NOMO-1 treated with DMSO at 0.1 percent for 48 hours (cell line): ENCODE data around the gene POLG2.
"Not testable (repeated sequence)": the region's sequence is repeated elsewhere in the genome, so short reads cannot be mapped to it uniquely, and the experiment has no call there.

Experiments
- DNase-seq: peaks from one replicate; lab custom pipeline; 2025; ENCODE audit not compliant: unreplicated experiment; lab: John Stamatoyannopoulos, UW

Gene POLG2

DNA sequence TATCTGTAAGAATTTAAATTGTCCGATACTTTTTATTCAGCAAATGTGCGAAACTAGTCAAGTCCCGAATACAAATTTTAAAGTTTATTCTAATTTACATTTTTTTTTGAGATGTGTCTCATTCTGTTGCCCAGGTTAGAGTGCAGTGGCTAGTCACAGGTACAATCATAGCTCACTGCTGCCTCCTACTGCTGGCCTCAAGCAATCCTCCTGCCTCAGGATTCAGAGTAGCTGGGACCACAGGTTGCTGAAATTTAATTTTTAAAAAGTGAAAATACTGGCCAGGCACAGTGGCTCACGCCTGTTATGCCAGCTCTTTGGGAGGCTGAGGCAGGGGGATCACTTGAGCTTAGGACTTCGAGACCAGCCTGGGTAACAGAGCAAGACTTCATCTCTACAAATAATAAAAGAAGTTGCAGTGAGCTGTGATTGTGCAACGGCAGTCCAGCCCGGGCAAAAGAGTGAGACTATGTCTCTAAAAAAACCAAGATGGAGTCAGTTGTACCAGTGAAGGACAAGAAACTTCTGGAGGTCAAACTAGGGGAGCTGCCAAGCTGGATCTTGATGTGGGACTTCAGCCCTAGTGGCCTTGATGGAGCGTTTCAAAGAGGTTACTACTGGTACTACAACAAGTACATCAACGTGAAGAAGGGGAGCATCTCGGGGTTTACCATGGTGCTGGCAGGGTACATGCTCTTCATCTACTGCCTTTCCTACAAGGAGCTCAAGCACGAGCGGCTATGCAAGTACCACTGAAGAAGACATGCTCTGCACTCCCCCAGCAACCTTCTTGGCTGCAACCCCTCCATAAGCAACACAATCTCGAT lies 5.6 kb downstream of the POLG2 start:
- peak; percentile 50 for DNase-seq

DNA sequence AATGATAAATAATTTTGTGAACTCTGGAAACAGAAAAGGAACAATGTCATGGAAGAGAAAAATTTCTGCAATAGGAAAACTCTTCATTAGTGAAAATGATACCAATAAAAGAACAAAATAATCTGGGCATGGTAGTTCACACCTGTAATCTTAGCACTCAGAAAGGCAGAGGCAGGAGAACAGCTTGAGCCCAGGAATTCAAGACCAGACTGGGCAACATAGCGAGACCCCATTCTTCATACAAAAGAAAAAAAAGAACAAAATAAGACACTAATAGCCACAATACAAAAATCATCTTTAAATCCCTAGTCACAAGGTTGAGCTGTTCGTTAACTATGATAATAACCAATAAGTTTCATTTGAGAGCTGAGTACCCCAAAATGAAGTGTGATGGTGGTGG lies 8.6 kb downstream of the POLG2 start:
- DNase-seq: no peak

DNA sequence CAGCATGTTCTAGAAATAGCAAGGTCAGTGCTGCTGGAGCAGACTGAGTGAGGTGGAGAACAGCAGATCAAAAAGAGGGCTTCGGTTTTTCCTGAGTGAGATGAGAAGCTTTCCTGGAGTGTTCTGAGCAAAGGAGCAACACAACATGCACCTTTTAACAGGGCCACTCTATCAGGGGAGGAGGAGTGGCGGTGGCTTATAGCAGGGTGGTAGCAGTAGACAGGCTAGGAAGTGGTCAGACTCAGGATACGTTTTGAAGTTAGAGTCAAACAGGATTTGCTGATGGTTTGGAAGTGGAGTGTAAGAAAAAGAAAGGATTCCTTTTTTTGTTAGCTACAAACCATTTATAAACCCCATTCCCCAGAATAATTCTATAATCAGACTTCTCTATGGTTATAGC lies 12.5 kb downstream of the POLG2 start:
- DNase-seq: no peak

DNA sequence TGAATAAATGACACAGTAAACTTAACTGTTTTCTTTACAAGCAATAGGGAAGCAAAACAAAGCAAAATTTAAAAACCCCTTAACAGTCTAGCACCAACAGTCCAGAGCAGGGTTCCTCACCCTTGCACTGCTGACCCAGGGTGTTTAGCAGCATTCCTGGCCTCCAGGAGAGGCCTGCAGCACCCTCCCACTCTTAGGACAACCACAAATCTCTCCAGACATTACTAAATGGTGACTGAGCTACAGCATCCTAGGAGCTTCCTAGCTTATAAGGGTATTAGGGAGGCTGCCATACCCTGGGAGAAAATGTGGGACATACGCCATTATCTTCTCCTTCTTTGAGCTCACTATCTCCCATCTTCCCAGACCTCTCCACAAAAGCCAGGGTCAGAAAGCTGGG lies 15.9 kb downstream of the POLG2 start:
- DNase-seq: no peak

DNA sequence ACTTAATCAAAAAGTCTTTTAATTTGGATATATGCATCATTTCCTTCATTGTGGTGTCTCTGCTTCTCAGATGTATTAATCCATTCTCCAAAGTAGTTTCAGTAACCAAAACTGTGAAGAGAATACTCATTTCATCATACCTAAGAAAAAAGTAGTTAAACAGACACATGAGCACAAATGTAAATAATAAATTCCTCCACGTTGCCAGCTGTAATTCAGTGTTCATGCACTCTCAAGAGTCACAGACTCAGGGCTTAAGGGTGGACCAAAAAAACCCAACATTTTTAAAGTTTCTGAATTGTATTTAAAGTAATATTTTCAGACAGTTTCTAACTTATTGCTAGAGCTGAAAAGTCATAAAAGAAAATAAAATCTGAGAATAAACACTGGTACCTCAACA lies 19.0 kb downstream of the POLG2 start:
- DNase-seq: no peak

DNA sequence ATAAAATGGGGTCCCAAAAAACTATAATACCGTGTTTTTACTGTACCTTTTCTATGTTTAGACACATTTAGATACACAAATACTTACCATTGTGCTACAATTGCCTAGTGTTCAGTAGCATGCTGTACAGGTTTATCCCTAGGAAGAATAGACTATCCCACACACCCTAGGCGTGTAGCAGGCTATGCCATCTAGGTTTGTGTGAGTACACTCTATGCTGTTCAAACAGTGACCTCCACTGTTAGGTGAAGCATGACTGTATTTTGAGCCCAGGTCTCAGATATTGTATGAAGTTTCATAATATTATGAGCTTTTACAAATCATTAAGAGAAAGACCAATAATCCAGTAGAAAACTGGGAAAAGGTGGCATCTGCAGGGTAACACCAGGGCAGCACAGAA lies 24.3 kb downstream of the POLG2 start:
- DNase-seq: no peak

DNA sequence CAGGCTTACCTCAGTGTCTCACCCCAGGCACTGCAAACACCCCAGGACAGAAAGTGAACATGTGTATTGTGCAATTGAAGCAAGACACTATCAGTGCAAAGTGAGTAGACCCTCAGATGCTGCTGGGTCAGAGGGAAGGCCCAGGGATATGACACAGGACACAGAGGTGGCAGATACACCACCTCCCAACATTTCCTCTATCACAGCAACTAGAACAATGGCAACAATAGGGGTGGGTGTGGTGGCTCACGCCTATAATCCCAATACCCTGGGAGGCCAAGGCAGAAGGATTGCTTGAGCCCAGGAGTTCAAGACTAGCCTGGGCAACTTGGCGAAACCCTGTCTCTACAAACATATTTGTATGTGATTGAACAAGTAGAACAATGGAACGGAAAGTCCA lies 25.4 kb downstream of the POLG2 start:
- no peak for DNase-seq

DNA sequence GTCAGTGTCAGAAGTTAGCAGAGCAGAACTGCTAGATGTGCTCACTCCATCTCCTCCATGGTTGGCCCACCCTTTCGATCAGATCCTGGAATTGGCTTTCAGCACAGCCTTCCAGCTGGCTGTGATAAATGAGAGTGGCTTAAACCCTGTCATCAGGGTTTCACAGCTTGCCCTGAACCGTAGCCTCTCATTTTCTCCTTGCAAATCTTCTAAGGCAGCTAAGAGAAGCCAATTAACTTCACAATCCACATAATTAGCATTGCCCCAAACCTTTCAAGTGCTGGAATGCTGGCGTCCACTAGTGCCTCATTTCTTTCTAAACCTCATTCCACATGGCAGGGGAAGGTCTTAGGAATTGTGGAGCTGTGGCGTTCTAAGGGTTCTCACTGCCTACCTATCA lies 26.2 kb downstream of the POLG2 start:
- DNase-seq: no peak

DNA sequence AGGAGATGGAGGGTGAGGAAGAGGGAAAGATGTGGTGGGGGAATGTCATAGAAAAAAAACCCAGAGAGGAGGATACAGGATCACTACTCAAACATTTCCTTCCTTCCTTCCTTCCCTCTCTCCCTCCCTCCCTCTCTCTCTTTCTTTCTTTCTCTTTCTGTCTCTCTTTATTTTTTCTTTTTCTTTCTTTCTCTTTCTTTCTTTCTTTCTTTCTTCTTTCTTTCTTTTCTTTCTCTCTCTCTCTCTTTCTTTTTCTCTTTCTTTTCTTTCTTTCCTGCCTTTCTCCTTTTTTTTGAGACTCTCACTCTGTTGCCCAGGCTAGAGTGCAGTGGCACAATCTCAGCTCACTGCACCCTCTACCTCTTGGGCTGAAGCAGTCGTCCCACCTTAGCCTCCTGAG lies 30.0 kb downstream of the POLG2 start:
- not testable (repeated sequence) for DNase-seq

DNA sequence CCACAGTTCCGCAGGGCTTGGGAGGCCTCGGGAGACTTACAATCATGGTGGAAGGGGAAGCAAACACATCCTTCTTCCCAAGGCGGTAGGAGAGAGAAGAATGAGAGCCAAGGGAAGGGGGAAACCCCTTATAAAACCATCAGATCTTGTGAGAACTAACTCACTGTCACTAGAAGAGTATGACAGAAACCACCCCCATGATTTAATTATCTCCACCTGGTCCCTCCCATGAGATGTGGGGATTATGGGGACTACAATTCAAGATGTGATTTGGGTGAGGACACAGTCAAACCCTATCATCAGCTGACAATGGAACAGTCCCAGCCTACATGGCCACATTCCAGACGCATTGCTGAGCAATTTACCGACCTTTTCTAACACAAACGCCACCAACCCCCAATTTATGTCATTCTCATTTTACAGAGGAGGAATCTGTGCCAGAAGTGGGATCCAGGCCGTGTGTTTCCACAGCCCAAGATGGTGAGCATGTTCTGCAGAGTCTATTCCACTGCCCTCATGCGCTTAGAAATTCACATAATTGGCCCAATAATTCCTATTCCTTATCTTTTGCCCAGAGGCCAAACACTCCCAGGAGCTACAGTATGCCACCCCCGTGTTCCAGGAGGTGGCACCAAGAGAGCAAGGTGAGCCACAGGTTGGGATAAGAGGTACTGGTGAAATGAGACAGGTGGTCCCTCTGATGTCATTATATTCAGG lies 30.7 kb downstream of the POLG2 start:
- DNase-seq: no peak

DNA sequence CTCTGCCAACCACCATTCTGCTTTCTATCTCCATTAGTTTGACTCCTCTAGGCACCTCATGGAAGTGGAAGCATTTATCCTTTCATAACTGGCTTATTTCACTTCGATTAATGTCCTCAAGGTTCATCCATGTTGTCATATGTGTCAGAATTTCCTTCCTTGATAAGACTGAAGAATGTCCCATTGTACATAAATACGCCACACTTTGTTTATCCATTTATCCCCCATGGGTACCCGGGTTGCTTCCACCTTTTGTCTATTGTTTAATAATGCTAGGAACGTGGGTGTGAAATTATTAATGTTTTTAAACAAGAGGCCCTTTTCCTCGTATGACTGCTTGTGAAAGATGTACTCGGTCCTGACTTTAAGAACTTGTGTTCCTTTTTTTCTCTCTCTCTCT lies 35.1 kb downstream of the POLG2 start:
- DNase-seq: no peak

DNA sequence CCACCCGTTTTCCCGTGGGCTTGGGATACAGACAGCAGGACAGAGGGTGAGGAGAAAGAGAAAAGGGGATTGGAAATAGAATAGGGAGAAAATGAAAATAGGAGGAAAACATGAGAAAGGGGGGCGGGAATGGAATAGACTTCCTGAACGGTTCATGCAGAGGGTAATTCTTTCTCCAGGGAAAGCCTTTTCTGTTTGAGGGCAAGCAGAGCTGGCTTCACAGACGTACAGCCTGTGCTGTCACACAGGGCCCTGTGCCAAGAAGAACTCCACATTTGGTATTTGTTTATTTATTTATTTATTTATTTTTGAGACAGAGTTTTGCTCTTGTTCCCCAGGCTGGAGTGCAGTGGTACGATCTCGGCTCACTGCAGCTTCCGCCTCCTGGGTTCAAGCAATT lies 35.9 kb downstream of the POLG2 start:
- DNase-seq: no peak

DNA sequence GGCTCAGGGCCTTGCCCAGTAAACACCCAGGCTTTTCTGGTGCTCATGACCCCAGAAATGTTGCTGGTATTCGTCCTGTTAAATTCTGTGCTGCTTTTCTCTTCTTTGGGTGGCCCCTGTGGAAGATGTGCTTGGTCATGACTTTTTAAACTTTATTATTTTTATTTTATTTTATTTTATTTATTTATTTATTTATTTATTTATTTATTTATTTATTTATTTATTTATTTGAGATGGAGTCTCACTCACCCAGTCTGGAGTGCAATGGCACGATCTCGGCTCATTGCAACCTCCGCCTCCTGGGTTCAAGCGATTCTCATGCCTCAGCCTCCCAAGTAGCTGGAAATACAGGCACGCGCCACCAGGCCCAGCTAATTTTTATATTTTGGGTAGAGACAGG lies 37.0 kb downstream of the POLG2 start:
- DNase-seq: not testable (repeated sequence)

DNA sequence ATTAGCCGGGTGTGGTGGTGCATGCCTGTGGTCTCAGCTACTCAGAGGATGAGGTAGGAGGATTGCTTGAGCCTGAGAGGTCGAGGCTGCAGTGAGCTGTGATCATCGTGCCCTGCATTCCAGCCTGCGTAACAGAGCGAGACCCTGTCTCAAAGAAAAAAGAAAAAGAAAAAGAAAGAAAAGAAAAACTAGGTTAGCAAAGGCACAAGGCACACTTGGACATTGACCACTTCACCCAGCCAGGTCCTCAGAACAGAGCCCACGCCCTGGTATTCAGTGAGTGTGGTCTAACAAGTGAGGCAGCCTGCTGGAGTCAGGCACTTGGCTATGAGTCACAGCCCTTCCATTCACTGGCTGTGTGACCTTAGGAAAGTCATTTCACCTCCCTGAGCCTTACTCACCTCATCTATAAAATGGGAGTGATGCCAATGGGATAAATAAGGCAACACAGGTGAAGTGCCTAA lies 37.5 kb downstream of the POLG2 start:
- no peak for DNase-seq

DNA sequence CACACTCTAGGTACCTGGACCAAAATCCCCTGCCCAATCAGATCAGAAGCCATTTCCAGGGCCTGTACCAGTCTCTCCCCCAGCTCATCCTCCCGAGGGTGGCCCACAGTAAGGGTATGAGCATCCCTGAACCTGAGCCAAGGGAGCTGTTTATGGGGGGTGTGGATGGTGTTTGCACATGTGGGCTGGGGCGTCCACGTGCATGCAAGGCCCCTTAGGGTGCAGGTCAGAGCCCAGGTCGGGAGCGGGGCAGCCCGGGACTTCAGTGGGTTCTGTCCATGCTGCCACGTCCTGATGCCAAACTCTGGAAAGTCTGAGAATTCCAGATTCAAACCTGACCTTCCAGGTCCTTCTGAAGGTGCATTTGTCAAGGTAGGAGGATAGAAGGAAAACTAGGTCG lies 38.1 kb downstream of the POLG2 start:
- no peak for DNase-seq

DNA sequence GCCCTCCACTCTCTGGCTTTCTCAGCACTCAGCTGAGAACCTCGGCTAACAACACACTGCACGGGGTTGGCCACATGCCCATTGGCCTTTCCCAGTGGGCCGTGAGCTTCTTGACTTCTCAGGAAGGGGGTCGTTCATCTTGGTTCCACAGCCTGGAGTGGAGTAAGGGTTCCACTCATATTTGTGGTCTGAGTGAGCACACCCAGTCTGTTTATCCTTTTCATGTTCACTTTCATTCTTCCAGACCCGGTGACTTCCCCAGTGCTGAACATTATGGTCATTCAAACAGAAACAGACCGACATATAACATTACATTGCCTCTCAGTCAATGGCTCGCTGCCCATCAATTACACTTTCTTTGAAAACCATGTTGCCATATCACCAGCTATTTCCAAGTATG lies 39.7 kb downstream of the POLG2 start:
- DNase-seq: no peak

DNA sequence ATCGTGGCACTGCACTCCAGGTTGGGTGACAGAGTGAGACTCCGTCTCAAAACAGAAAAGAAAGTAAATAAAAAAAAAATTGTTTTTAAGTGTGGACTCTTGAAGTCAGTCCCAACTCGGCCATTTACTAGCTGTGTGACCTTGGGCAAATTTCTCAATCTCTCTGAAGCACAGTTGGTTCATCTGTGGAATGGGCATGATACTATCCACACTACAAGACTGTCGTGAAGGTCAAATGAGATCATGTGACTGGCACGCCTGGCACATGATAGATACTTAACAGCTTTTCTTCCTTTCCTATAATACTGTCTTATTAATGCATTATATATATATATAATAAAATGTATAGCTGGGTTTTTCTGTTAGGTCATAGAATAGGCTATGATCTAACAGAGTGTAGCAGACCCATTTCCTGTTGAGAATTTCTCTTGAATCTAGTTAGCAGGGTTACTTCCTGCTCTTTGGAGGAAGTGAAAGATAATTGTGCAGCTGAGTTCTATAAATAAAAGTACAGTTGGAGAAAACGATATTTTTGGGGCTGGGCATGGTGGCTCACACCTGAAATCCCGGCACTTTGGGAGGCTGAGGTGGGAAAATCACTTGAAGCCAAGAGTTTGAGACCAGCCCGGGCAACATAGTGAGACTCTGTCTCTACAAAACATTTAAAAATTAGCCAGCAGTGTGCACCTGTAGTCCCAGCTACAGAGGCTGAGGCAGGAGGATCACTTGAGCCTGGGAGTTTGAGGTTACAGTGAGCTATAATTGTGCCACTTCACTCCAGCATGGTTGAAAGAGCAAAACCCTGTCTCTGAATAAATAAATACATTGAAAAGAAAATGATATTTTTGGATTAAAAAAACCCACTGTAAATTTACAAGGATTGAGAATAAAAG lies 40.6 kb downstream of the POLG2 start:
- peak; percentile 93 for DNase-seq

DNA sequence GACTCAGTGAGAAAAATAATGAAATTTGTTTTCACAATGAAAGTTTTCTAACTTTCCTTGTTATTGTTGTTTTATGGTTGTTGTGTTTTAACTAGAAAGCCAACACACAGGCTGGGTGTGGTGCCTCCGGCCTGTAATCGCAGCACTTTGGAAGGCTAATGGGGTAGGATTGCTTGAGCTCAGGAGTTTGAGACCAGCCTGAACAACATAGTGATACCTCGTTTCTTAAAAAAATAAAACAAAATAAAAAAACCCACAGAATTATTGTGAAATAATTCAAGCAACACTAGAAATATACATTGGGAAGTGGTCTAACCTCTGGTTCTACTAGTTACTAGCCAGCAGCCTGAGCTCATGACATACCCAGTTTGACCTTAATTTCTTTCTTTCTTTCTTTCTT lies 47.3 kb downstream of the POLG2 start:
- DNase-seq: peak; percentile 64

DNA sequence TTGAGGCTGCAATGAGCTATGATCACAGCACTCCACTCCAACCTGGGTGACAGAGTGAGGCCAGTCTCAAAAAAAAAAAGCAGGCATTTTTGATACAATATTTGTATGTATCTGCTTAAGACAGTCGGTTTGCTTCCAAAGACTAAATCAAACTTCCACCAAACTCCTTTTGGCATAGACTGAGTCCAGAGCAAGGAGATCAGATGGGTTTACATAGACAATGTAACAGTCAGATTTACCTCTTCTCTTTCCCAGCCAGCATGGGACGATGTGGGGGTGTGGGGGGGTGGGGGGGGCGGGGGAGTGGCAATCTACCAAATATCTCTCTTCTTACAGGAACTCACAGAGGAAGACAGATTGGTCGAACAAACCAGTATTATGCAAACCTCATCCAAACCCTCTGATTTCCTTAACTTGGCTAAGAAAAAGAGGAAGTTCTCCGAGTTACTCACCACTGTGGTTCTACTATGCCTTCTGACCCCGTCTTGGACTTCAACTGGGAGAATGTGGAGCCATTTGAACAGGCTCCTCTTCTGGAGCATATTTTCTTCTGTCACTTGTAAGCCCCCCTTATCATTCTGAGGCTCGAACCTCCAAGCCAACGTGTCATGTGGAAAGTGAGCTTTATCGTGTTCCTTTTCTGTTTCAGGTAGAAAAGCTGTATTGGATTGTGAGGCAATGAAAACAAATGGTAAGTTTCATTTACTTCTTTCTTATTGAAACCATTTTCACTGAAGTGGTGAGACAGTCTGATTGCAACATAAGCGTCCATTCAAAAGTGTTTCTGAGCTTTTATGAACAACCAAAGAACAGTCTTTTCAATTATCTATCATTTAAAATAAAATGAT lies 48.0 kb downstream of the POLG2 start, which contains the start of gene MILR1:
TSS of gene MILR1 (plus strand) at position 451 of the 848 bp plus-strand sequence. CDS start at position 505, 54 bp downstream.
- peak; percentile 99 for DNase-seq

DNA sequence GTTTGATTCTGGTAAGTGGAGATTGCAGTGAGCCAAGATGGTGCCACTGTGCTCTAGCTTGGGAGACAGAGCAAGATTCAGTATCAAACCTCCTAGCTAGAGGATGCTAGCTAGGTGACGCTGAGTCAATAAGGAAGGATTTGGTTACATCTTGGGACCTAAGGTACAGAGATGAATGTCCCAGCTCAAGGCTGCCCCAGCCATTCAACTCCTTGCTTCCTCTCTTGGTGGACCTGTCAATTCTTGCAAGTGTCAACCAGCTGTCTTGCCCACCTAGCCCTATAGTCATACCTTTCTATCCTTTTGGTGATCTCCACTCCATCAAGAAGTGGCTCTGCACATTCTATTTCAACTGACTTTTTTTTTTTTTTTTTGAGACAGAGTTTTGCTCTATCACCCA lies 49.3 kb downstream of the POLG2 start:
- DNase-seq: no peak
